Activated naive CD8-positive, alpha-beta T cell treated with anti-CD3 and anti-CD28 coated beads, Interleukin-2, amount 50 U/mL, for 16 hours (primary cell): Measurements from ENCODE around the gene TEX26.

ENCODE experiments used
- DNase-seq: peaks from one replicate; pipeline ENCODE4 v3.0.0-alpha.2; 2020; ENCODE audit warnings: low read depth, low spot score

Gene TEX26

DNA sequence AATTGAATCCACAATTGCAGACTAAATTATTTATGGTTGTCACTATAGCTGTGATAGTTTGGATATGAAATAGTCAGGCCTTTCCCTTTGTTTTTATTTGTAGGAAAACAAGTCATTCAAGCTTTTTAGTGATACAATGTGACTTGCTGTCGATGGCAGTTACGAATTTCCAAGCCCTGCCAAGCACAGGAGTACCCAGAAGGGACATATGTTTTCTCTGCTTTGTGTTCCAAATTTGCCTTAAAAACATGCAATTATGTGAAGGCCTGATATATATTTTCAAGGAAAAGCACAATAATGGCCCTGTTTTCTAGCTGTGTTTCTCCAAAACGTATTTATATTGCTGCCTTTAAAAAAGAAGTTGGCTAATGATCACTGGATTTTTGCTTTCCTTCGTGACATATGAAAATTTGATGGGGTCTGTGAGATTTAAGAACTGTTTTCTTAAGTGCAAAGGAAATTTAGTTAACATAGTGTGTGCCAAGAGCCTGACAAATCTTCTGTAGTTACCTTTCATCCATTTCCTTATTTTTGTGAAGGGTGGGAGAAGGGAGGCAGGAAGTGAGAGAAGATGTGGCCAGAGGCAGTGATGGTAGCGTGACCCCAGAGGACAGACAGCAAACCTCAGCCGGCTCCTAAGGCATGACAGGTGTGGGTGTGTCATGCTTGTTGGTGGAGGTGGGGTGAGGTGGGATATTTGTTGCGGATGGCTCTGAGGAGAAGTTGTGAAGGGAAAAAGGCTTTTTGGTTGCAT is 79.6 kb downstream of the TEX26 start:
- DNase-seq, result no peak

DNA sequence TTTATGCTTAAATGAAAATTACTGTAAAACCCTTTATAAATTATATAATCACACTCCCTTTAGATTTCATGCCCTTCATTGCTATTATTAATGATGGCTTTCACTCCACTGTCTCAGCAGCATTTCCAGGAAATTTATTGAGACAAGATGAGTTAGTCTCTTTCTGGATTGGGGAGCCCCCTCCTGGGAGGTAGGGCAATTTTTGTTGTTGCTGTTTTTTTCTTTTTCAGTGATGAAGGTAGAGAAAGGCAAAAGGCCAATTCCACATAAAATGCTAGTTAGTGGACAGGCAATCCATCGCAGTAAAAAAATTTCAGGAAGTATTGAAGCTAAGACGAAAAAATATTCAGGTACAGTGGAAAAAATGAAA is 80.2 kb downstream of the TEX26 start:
- no peak for DNase-seq

DNA sequence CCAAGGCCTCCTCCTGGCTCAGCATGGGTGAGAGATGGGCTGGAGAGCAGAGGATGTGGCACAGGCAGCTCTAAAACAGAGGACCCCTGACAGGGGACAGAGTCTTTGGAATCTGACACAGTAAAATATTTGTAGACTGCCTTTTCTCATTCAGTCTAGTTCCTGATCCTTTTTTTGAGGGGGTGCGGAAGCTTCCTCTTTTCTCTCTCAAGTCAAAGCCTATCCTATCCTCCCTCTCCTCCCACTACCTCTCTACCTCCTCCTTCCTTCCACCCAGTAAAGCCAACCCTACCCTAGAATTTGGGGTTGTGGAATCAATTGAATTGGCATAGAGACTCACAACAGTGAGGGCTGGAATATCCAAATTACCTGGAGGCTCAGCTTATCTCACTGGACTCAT is 82.0 kb downstream of the TEX26 start:
- DNase-seq, result no peak

DNA sequence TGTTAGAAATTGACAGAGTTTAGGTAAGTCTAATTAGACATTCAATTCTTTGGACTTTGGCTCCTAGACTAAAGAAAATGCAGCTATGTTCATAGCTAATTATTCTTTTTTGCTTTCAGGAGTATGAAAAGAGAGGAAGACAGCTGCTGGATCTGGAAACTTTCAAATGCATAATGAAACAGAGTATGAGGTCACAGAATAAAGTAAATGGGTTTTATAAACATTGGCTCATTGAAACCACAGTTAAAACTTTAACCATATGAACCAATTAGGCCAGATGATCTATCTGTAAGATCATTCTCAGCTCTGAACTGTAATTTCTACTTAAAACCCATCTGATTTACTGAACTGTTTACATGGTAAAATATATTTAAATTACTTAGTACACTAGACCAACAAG is 82.7 kb downstream of the TEX26 start:
- DNase-seq, result no peak

DNA sequence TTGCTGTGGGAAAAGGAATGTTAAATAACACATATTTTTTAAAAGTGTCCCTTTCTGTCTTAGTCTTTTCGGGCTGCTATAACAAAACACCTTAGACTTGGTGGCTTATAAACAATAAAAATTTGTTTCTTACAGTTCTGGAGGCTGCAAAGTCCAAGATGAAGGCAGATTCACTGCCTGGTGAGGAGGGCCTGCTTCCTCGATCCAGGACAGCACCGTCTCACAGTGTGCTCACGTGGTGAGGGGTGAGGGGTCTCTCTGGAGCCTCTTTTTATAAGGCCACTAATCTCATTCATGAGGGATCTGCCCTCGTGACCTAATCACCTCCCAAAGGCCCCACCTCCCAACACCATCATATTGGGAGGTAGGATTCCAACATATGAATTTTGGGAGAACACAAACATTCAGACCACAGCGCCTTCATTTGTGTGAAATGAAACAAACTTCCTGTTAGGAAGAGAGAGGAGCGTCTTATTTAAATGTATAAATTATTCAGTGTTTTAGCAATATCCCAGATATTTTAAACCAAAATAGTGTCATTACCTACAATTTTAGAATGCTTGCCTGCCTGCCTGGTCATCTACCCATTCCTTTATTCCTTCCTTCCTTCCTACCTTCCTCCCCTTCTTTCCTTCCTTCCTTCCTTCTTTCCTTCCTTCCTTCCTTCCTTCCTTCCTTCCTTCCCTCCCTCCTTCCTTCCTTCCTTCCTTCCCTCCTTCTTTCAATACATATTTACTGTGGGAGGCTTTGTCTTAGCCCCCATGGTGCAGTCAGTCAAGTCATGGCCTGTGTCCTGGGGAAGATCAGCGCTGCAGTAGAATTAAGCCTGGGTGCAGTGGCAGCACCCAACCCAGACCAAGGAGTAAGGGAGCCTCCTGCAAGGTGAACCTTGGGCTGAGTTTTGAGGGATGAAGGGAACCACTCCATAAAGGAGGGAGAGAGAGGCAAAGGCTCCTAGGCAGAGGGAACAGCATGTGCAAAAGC is 84.2 kb downstream of the TEX26 start:
- no peak for DNase-seq

DNA sequence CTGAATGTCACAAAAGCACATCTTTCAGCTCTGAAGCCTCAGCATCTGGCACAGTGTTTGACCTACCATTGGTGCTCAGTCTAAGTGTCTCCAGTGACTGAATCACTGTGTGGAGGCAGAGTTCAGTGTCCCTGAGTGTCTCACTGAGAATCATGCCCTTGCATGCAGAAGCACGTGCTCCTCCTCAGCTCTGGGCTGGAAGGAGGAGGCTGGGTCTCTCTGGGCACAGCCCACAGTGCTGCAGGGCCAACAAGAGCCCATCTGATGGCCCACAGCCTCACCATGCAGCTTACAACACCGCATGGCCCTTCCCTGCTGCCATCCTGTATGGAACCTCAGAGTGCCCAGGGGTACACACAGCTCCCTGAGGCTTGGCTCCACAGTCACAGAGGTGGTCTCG is 86.1 kb downstream of the TEX26 start:
- DNase-seq, result no peak

DNA sequence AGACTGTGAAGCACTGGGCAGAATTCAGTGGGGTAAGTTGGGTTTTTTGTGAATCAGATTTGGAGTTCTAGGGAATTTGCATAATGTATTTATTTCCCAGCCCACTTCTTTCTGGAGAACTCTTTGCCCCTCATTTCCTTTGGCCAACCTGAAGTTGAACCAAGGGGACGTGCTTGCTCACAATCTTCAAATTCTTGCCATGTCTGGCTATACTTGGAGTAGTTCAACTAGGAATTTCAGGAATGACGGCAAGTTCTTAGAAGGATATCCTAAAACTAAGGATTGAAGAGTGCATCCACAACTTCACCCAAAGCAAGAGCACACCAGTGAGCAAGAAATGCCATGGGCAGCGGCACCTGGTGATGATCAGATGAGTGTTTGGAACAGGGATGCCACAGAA is 88.5 kb downstream of the TEX26 start:
- DNase-seq, result no peak

DNA sequence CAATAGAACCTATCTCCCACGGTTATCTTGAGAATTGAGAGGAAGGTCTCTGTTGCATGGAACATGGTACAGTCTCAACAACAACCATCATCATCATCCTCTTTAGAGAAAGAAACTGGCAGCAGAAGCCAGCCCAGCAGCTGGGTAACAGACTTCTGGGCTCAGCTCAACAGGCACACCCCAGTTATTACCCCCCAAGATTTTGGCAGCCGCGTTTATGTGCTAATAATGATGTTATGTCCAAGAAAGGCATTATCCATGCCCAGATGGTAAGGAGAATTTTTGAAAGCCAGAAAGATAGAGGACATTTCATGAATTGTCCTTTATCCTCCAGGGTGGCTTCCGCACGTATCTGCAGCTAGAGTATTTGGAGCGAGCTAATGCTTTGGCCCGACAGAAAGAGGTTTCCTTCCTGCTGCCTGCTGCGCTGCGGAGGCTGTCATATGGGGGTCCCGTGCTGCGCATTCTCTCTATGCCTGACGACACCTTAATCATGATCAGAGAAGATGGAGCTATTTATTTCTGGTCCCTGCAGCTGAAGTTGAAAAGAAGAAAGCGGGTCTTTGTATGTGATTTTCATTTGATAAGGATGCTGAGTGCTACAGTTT is 89.9 kb downstream of the TEX26 start:
- DNase-seq, result no peak

DNA sequence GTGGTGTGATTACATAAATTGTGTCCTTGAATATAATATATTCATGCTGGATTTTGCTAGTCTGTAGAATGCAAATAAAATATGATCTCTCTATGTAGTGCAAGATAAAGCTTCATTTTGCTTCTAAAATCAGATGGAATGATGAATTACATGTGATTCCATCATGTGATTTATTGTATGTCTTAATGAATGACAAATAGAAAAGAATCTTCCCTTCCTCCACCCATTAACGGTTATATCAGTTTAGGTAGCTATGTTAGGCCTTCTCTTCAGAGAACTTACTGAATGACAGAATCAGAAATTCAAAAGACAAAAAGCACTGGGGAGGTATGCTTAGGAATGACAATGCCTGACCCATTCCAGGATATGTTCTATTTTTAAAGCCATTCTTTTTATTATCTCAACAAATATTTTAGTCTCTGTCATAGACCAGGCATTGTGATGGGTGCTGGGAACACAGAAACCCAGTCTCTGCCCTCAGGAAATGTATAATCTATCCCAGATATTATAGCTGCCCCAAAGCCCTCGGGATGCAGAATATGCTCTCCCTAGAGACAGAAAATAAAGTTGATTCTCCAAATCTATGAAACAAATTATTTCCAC is 90.6 kb downstream of the TEX26 start:
- no peak for DNase-seq
